ENCODE data around the gene PHF2.

- TF ChIP-seq CTCF (IDR thresholded peaks at IDR 0.05) (no peak), POLR2AphosphoS5 (IDR thresholded peaks at IDR 0.05) (no peak)
Measured at GRCh38 chr9:93574900-93575795, 1.2 kb upstream of the PHF2 start.
